Measurements from ENCODE around the gene RAB30. TPM values are rescaled to one million over a fixed set of nuclear protein-coding genes. Genes with fewer than 3 reads are reported as not detected.
"Not testable (repeated sequence)": the region's sequence is repeated elsewhere in the genome, so short reads cannot be mapped to it uniquely, and the experiment has no call there.

RAB30 gene
- polyA plus RNA-seq, 1 donor from 2014 or later, result 36.4 TPM

DNA sequence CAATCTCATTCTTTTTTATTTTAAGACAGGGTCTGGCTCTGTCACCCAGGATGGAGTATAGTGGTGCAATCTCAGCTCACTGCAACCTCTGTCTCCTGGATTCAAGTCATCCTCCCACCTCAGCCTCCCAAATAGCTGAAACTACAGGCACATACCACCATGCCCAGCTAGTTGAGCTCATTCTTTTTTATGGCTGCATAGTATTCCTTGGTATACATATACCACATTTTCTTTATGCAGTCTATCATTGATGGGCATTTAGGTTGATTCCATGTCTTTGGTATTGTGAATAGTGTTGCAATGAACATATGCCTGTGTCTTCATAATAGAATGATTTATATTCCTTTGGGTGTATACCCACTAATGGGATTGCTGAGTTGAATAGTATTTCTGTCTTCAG, 109.7 kb downstream of the RAB30 start:
- H3K4me3 ChIP-seq (ENCODE audit: low read length); H3K79me2 ChIP-seq (replicated peaks; ENCODE audit: insufficient read depth, low read length); H4K20me1 ChIP-seq (ENCODE audit: insufficient read depth); H3K4me2 ChIP-seq (ENCODE audit: low read length); H3K27ac ChIP-seq (ENCODE audit: low read length); H3K9ac ChIP-seq (ENCODE audit: low read length); H3K9me3 ChIP-seq (ENCODE audit: low read length); H3K9me2 ChIP-seq (ENCODE audit: insufficient read depth, low read length); H3K36me3 ChIP-seq (ENCODE audit: insufficient read depth, low read length); H3F3A ChIP-seq (ENCODE audit: insufficient read depth, low read length, poor library complexity, severe bottlenecking); H2AFZ ChIP-seq (ENCODE audit: low read depth, low read length); H3K27me3 ChIP-seq (ENCODE audit: insufficient read depth, low read depth, low read length): not testable (repeated sequence)

DNA sequence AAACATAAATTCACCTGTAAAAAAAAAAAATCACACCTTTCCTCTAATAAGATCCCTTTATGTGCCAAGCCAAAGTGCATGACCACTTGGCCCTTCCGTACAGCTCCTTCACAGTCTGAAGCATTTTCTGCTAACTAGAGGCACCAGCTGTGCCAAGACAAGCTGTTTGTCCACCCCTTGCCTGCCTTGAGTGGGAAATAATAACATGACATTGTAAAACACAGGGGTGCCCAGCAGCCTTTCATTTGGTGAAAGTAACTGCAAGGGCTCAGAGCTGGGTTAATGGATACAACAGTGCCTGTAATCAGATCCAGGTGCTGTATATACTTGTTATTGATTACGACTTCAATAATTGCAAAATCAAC, 110.9 kb downstream of the RAB30 start:
- Histone ChIP-seq H3K9me2 (ENCODE audit: insufficient read depth, low read length) (no peaks in the 10 kb centered on the region), H2AFZ (ENCODE audit: low read depth, low read length) (no peak overlapping the region), H3F3A (ENCODE audit: insufficient read depth, low read length, poor library complexity, severe bottlenecking) (no peaks in the 10 kb centered on the region), H3K79me2 (replicated peaks; ENCODE audit: insufficient read depth, low read length) (no peaks in the 10 kb centered on the region), H3K27me3 (ENCODE audit: insufficient read depth, low read depth, low read length) (no peaks in the 10 kb centered on the region), H3K9ac (ENCODE audit: low read length) (no peak overlapping the region), H4K20me1 (ENCODE audit: insufficient read depth) (no peaks in the 10 kb centered on the region), H3K4me3 (ENCODE audit: low read length) (no peak overlapping the region), H3K4me2 (ENCODE audit: low read length) (no peak overlapping the region), H3K27ac (ENCODE audit: low read length) (no peak overlapping the region), H3K36me3 (ENCODE audit: insufficient read depth, low read length) (no peaks in the 10 kb centered on the region), H3K9me3 (ENCODE audit: low read length) (no peaks in the 10 kb centered on the region)
- TF ChIP-seq, protein P1, sequence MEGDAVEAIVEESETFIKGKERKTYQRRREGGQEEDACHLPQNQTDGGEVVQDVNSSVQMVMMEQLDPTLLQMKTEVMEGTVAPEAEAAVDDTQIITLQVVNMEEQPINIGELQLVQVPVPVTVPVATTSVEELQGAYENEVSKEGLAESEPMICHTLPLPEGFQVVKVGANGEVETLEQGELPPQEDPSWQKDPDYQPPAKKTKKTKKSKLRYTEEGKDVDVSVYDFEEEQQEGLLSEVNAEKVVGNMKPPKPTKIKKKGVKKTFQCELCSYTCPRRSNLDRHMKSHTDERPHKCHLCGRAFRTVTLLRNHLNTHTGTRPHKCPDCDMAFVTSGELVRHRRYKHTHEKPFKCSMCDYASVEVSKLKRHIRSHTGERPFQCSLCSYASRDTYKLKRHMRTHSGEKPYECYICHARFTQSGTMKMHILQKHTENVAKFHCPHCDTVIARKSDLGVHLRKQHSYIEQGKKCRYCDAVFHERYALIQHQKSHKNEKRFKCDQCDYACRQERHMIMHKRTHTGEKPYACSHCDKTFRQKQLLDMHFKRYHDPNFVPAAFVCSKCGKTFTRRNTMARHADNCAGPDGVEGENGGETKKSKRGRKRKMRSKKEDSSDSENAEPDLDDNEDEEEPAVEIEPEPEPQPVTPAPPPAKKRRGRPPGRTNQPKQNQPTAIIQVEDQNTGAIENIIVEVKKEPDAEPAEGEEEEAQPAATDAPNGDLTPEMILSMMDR (IDR thresholded peaks at IDR 0.05; ENCODE audit: poor library complexity, severe bottlenecking), result no peak
- TF ChIP-seq POLR2AphosphoS5 (IDR thresholded peaks at IDR 0.05) (no peak), MXI1 (conservative IDR thresholded peaks at IDR 0.05; ENCODE audit: poor library complexity, severe bottlenecking) (no peak), EZH2 (IDR thresholded peaks at IDR 0.05; ENCODE audit: borderline replicate concordance, insufficient read depth, low read length, poor library complexity, severe bottlenecking) (no peak), TAF1 (IDR thresholded peaks at IDR 0.05; ENCODE audit: low read depth) (no peak), SMC3 (conservative IDR thresholded peaks at IDR 0.05; ENCODE audit: poor library complexity) (no peak), RAD21 (conservative IDR thresholded peaks at IDR 0.05) (no peak), EP300 (conservative IDR thresholded peaks at IDR 0.05; ENCODE audit: poor library complexity, severe bottlenecking) (no peak)
- TF ChIP-seq, protein P2, sequence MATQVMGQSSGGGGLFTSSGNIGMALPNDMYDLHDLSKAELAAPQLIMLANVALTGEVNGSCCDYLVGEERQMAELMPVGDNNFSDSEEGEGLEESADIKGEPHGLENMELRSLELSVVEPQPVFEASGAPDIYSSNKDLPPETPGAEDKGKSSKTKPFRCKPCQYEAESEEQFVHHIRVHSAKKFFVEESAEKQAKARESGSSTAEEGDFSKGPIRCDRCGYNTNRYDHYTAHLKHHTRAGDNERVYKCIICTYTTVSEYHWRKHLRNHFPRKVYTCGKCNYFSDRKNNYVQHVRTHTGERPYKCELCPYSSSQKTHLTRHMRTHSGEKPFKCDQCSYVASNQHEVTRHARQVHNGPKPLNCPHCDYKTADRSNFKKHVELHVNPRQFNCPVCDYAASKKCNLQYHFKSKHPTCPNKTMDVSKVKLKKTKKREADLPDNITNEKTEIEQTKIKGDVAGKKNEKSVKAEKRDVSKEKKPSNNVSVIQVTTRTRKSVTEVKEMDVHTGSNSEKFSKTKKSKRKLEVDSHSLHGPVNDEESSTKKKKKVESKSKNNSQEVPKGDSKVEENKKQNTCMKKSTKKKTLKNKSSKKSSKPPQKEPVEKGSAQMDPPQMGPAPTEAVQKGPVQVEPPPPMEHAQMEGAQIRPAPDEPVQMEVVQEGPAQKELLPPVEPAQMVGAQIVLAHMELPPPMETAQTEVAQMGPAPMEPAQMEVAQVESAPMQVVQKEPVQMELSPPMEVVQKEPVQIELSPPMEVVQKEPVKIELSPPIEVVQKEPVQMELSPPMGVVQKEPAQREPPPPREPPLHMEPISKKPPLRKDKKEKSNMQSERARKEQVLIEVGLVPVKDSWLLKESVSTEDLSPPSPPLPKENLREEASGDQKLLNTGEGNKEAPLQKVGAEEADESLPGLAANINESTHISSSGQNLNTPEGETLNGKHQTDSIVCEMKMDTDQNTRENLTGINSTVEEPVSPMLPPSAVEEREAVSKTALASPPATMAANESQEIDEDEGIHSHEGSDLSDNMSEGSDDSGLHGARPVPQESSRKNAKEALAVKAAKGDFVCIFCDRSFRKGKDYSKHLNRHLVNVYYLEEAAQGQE (IDR thresholded peaks at IDR 0.05; ENCODE audit: borderline replicate concordance), result no peak
